ENCODE results near the gene BATF2.
"Not testable (repeated sequence)": the region's sequence is repeated elsewhere in the genome, so short reads cannot be mapped to it uniquely, and the experiment has no call there.

The BATF2 gene

DNA sequence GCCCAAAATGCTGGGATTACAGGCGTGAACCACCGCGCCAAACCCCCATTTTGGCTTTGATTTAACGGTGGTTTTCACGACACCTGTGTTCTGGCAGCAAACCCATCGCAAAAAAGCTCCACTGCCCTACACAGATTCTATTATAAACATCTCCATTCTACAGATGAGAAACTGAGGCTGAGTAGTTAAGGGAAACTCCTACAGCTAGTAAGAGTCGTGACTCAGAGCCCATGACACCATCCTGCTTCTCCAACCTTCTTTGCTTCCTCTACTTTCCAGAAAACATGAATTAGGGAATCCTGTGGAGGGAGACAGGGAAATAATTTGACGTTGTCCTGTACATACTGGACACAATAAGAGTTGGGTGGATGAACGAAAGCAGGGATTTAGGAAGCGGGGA is 30.0 kb upstream of the BATF2 start:
- Histone ChIP-seq H3K27me3 (ENCODE audit: insufficient read depth, low read length) (no peaks in the 10 kb centered on the region), H3K9me3 (ENCODE audit: low read length) (no peaks in the 10 kb centered on the region), H3K4me3 (ENCODE audit: low read length) (peak overlapping the region; percentile 77), H2AFZ (ENCODE audit: low read depth, low read length) (peak overlapping the region; percentile 55), H3K4me1 (ENCODE audit: insufficient read depth, low read length) (peaks cover 6% of the 10 kb centered on the region), H3K36me3 (ENCODE audit: insufficient read depth, low read length) (peaks cover 2% of the 10 kb centered on the region)

DNA sequence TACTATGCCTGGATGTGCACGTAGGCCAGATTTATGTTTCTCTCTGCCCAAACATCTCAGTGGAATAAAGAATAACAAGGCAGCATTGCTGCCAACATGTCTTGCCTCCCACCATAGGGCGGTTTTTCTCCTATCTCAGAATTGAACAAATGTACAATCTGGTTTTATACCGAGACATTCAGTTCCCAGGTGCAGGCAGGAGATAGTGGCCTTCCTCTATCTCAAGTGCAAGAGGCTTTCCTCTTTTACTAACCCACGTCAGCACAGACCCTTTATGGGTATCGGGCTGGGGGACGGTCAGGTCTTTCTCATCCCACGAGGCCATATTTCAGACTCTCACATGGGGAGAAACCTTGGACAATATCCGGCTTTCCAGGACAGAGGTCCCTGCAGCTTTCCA is 26.7 kb upstream of the BATF2 start:
- not testable (repeated sequence) for H3K4me3 ChIP-seq (ENCODE audit: low read length); H3K4me1 ChIP-seq (ENCODE audit: insufficient read depth, low read length); H3K9me3 ChIP-seq (ENCODE audit: low read length); H2AFZ ChIP-seq (ENCODE audit: low read depth, low read length); H3K27me3 ChIP-seq (ENCODE audit: insufficient read depth, low read length)
- H3K36me3 ChIP-seq (ENCODE audit: insufficient read depth, low read length), result peaks cover 21% of the 10 kb centered on the region

DNA sequence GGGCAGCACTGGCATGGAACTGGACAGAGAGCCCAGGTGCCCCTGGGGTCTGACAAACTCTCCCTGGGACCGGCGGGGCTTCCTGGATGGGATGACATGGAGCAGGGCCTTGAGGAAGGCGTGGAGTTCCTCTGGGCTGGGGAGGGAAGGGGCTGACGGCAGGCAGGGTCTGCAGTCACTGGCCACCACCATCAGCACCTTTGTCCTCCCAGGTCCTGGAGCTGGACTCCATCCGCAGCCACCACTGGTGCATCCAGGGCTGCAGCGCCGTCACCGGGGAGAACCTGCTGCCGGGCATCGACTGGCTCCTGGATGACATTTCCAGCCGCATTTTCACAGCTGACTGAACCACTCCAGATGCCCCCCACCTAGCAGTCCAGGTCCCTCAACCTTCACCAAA is 24.7 kb upstream of the BATF2 start:
- no peaks in the 10 kb centered on the region for H3K9me3 ChIP-seq (ENCODE audit: low read length)
- peaks cover 25% of the 10 kb centered on the region for H3K36me3 ChIP-seq (ENCODE audit: insufficient read depth, low read length)
- H3K27me3 ChIP-seq (ENCODE audit: insufficient read depth, low read length), result no peaks in the 10 kb centered on the region
- H3K4me1 ChIP-seq (ENCODE audit: insufficient read depth, low read length), result no peaks in the 10 kb centered on the region
- no peak overlapping the region for H3K4me3 ChIP-seq (ENCODE audit: low read length)
- no peak overlapping the region for H2AFZ ChIP-seq (ENCODE audit: low read depth, low read length)

DNA sequence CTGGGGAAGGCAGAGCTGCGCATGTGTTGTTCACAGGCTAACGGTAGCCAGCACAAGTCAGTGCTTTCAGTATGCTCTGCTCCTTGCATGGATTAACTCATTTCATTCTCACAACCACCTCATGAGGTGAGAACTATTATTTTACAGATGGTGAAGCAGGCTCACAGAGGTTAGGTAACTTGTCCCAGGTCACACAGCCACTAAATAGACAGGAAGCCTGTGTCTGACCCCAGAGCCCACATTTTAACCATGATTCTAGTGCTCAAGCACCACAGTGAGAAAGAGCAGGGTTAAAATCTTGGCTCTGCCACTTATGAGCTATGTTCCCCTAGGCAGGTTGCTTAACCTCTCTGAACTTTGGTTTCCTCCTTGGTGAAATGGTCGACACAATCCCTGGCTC is 24.2 kb upstream of the BATF2 start:
- H2AFZ ChIP-seq (ENCODE audit: low read depth, low read length), result no peak overlapping the region
- no peak overlapping the region for H3K4me3 ChIP-seq (ENCODE audit: low read length)
- no peaks in the 10 kb centered on the region for H3K4me1 ChIP-seq (ENCODE audit: insufficient read depth, low read length)
- peaks cover 25% of the 10 kb centered on the region for H3K36me3 ChIP-seq (ENCODE audit: insufficient read depth, low read length)
- no peaks in the 10 kb centered on the region for H3K27me3 ChIP-seq (ENCODE audit: insufficient read depth, low read length)
- no peaks in the 10 kb centered on the region for H3K9me3 ChIP-seq (ENCODE audit: low read length)

DNA sequence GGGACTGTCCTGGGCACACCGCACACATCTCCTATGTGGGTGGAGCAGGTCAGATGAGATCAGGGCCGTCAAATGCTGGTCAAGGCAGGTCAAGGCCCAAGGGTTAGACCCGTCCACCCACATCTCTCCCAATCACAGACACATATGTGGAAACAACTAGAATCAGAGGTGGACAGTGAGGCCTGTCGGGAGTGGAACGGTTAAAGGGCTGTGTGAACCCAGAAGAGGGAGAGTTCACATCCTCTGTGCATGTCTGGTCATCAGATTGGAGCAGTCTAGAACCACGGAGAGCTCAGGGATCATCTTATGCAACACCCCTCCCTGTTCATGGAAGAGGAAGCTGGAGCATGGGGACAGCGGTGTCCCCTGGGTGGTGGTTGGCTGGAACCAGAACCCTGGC is 23.1 kb upstream of the BATF2 start:
- no peak overlapping the region for H3K4me3 ChIP-seq (ENCODE audit: low read length)
- H3K36me3 ChIP-seq (ENCODE audit: insufficient read depth, low read length), result peaks cover 25% of the 10 kb centered on the region
- no peaks in the 10 kb centered on the region for H3K9me3 ChIP-seq (ENCODE audit: low read length)
- H3K27me3 ChIP-seq (ENCODE audit: insufficient read depth, low read length), result no peaks in the 10 kb centered on the region
- H2AFZ ChIP-seq (ENCODE audit: low read depth, low read length), result no peak overlapping the region
- no peaks in the 10 kb centered on the region for H3K4me1 ChIP-seq (ENCODE audit: insufficient read depth, low read length)

DNA sequence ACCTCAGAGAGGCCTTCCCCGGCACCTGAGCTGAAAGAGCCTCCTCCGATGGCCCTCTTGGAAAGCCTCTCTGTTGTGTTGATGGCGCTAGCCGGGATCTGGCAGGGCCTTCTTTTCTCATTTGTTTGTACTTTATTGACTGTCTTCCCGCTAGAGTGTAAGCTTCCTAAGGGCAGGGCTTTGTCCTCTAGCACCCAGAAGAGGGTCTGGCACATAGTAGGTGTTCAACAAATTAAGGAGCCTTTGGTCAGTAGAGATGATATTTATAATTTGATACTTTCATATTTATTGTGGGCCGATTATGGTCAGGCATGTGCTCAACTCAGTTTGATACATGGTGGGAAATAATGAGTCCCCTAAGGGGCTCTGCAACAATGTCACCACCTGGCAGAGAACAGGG is 21.2 kb upstream of the BATF2 start:
- Histone ChIP-seq H3K4me3 (ENCODE audit: low read length) (no peak overlapping the region), H2AFZ (ENCODE audit: low read depth, low read length) (no peak overlapping the region), H3K9me3 (ENCODE audit: low read length) (no peaks in the 10 kb centered on the region), H3K27me3 (ENCODE audit: insufficient read depth, low read length) (no peaks in the 10 kb centered on the region), H3K36me3 (ENCODE audit: insufficient read depth, low read length) (peaks cover 25% of the 10 kb centered on the region), H3K4me1 (ENCODE audit: insufficient read depth, low read length) (peaks cover 4% of the 10 kb centered on the region)

DNA sequence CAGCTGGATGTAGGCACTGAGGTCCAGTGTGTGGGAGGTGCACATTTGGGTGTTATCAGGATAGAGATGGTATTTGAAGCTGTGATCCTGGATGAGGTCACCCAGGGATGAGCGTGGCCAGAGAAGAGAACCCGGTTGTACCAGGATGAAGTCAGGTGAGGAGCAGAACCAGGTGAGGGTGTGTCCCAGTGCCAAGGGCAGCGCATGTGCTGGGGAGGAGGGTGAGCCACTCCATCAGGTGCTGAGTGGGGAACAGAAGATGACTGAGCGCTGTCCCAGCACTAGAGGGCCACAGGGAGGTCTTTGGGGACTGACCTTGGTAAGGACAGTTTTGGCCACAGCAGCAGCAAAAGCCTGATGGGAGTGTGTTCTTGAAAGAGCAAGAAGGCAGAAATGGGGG is 19.9 kb upstream of the BATF2 start:
- Histone ChIP-seq H3K9me3 (ENCODE audit: low read length) (no peaks in the 10 kb centered on the region), H3K4me1 (ENCODE audit: insufficient read depth, low read length) (peaks cover 4% of the 10 kb centered on the region), H3K27me3 (ENCODE audit: insufficient read depth, low read length) (no peaks in the 10 kb centered on the region), H3K4me3 (ENCODE audit: low read length) (no peak overlapping the region), H2AFZ (ENCODE audit: low read depth, low read length) (no peak overlapping the region), H3K36me3 (ENCODE audit: insufficient read depth, low read length) (peaks cover 23% of the 10 kb centered on the region)

DNA sequence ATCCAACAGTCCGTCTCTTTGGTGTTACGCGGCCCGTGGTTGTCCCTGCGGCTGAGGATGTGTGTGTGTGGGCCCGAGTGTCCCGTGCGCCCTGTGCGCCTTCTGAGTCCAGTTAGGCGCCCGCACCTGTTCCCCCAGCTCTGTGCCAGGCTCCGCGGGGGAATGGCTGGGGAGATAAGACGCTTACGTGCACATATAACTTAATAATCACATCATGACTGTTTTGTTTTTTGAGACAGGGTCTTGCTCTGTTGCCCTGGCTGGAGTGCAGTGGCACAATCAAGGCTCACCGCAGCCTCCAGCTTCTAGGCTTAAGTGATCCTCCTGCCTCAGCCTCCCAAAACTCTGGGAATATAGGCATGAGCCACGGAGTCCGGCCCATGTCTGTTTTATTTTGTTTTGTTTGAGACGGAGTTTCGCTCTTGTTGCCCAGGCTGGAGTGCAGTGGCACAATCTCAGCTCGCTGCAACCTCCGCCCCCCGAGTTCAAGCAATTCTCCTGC is 18.0 kb upstream of the BATF2 start:
- H2AFZ ChIP-seq (ENCODE audit: low read depth, low read length), result peak overlapping the region; percentile 64
- peaks cover 4% of the 10 kb centered on the region for H3K4me1 ChIP-seq (ENCODE audit: insufficient read depth, low read length)
- peaks cover 13% of the 10 kb centered on the region for H3K36me3 ChIP-seq (ENCODE audit: insufficient read depth, low read length)
- no peaks in the 10 kb centered on the region for H3K9me3 ChIP-seq (ENCODE audit: low read length)
- H3K27me3 ChIP-seq (ENCODE audit: insufficient read depth, low read length), result no peaks in the 10 kb centered on the region
- peak overlapping the region; percentile 68 for H3K4me3 ChIP-seq (ENCODE audit: low read length)

DNA sequence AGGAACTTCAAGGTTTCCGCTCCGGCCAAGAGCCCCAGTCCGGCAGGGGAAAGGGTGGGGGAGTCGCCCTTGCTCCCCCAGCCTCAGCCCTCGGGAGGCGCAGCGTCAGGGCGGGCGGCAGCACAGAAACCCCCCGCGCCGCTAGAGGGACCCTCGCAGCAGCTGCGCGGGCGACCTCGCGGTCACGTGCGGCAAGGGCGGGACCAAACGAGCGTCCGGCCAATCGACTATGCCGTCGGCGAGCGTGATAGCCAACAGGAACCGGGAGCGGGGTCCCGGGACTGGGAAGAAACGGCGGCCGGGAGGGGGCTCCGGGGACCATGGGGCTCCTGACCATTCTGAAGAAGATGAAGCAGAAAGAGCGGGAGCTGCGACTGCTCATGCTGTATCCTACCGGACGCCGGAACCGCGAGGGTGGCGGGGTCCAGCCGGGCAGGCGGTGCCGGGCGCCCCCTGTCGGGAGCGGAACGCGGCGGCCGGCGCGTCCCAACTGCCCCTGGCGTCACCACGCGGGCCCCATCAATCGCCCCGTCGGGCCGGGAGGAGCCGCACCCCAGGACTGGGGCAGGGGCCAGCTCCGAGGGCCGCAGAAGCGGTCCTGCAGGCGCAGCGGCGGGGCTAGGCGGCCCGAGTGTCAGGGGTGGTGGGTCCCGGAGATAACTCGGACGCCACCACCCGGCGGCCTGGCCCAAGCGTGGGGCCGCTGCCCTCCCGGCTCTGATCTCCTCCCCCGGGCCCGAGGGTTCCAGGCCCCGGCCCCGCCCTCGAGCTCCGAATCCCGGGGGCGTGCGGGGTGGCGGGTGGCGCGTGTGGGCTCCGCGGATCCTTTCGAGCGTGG is 17.3 kb upstream of the BATF2 start, which contains the start of gene ARL2:
Gene ARL2 (plus strand): TSS at position 273 of the 838 bp plus-strand sequence. CDS start 48 bp downstream, at position 321.
- Histone ChIP-seq H3K27me3 (ENCODE audit: insufficient read depth, low read length) (no peaks in the 10 kb centered on the region), H3K9me3 (ENCODE audit: low read length) (no peaks in the 10 kb centered on the region), H3K4me3 (ENCODE audit: low read length) (peak within 1 kb of the TSS; percentile 68), H3K4me1 (ENCODE audit: insufficient read depth, low read length) (peaks cover 4% of the 10 kb centered on the region), H3K36me3 (ENCODE audit: insufficient read depth, low read length) (peaks cover 9% of the 10 kb centered on the region), H2AFZ (ENCODE audit: low read depth, low read length) (peak within 1 kb of the TSS; percentile 64)

DNA sequence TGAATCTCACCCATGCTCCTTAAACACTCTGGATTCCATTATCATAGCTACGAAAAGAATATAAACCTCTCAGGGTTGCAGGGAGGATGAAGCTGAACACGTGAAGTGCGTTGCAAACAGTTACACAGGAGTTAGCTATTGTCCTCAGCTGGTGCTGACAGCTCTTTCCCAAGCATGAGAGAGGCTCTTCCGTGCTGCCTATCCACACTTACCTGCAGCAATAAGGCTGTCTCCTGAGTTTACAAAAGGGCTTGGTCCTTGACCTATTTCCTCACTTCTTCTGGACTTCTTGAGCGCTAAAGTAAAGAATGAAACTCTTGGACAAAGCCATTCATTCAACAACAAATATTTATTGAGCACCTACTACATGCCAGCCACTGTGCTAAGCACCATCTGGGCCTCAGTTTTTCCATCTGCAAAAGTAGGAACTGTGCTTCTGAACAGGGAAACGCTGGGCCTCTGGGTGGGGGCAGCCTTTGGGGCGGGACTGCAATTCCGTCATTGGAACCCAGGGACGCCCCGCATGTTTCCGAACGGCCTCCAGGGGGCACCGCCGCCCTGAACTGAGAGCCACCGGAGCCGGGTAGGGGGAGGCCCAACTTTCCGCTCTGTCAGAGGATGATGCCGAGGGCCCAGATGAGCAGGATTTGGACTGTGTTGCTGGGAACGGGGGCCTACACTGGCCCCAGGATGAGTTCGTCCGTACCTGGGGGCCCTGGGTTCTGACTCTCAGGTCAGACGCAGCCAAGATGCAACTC is 16.5 kb upstream of the BATF2 start:
- Histone ChIP-seq H3K27me3 (ENCODE audit: insufficient read depth, low read length) (no peaks in the 10 kb centered on the region), H3K4me1 (ENCODE audit: insufficient read depth, low read length) (peaks cover 4% of the 10 kb centered on the region), H2AFZ (ENCODE audit: low read depth, low read length) (peak overlapping the region; percentile 64), H3K36me3 (ENCODE audit: insufficient read depth, low read length) (peaks cover 3% of the 10 kb centered on the region), H3K9me3 (ENCODE audit: low read length) (no peaks in the 10 kb centered on the region), H3K4me3 (ENCODE audit: low read length) (peak overlapping the region; percentile 68)

DNA sequence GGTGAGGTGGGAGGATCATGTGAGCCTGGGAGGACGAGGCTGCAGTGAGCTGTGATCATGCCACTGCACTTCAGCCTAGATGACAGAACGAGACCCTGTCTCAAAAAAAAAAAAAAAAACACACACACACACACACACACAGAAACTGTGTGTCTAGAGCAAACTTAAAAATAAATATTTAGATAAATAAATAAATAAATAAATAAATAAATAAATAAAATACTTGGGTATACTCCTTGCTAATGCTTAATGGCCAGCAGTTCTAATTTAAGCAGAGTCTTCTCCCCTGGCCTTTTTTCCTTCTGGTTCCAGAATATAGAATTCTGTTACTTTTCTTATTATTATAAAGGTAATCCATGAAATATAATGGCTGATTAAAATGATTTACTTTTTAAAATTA is 12.1 kb upstream of the BATF2 start:
- Histone ChIP-seq H2AFZ (ENCODE audit: low read depth, low read length) (no peak overlapping the region), H3K27me3 (ENCODE audit: insufficient read depth, low read length) (peaks cover 4% of the 10 kb centered on the region), H3K36me3 (ENCODE audit: insufficient read depth, low read length) (no peaks in the 10 kb centered on the region), H3K9me3 (ENCODE audit: low read length) (no peaks in the 10 kb centered on the region), H3K4me3 (ENCODE audit: low read length) (no peak overlapping the region), H3K4me1 (ENCODE audit: insufficient read depth, low read length) (peaks cover 4% of the 10 kb centered on the region)

DNA sequence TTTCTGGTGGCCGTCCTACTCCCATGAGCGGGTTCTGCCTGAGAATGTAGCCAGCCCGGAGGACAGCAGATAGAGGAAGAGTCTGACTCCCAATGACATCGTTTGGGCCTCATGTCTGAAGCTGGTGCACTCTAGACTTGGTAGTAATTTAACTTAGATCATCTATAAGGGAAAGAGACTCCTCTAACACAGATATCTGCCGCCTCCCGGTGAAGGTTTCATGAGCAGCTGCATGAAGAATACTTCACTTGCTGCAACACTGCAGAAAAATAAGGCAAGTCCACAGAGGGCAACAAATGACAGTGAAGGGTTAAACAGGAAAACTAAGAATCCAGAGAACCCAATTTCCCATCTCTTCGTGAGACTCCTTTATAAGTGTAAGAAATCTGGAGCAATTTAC is 11.2 kb upstream of the BATF2 start:
- H3K4me1 ChIP-seq (ENCODE audit: insufficient read depth, low read length), result peaks cover under 1% of the 10 kb centered on the region

DNA sequence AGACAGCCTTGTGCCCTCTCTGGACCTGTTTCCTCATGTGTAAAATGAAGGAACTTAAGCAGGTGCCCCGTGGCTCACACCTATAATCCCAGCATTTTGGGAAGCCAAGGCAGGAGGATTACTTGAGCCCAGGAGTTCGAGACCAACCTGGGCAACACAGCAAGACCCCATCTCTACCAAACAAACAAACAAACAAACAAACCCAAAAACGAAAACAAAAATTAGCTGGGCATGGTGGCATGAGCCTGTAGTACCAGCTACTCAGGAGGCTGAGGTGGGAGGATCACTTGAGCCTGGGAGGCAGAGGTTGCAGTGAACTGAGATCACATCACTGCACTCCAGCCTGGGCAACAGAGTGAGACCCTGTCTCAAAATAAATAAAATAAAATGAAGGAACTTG is 7.2 kb upstream of the BATF2 start:
- H3K4me3 ChIP-seq (ENCODE audit: low read length); H3K36me3 ChIP-seq (ENCODE audit: insufficient read depth, low read length); H2AFZ ChIP-seq (ENCODE audit: low read depth, low read length); H3K4me1 ChIP-seq (ENCODE audit: insufficient read depth, low read length); H3K27me3 ChIP-seq (ENCODE audit: insufficient read depth, low read length); H3K9me3 ChIP-seq (ENCODE audit: low read length): not testable (repeated sequence)

More for the DNA sequence above, 11.2 kb upstream of the BATF2 start:
- Histone ChIP-seq H3K27me3 (ENCODE audit: insufficient read depth, low read length) (peaks cover 4% of the 10 kb centered on the region), H2AFZ (ENCODE audit: low read depth, low read length) (no peak overlapping the region), H3K4me3 (ENCODE audit: low read length) (no peak overlapping the region), H3K36me3 (ENCODE audit: insufficient read depth, low read length) (no peaks in the 10 kb centered on the region), H3K9me3 (ENCODE audit: low read length) (no peaks in the 10 kb centered on the region)
